Activated CD8-positive, alpha-beta memory T cell treated with anti-CD3 and anti-CD28 coated beads, Interleukin-2, amount 50 U/mL, for 48 hours (primary cell): ENCODE data around the gene MAS1.

Experiments used
- DNase-seq: peaks from one replicate; pipeline ENCODE4 v3.0.0-alpha.2; 2020

The MAS1 gene

DNA sequence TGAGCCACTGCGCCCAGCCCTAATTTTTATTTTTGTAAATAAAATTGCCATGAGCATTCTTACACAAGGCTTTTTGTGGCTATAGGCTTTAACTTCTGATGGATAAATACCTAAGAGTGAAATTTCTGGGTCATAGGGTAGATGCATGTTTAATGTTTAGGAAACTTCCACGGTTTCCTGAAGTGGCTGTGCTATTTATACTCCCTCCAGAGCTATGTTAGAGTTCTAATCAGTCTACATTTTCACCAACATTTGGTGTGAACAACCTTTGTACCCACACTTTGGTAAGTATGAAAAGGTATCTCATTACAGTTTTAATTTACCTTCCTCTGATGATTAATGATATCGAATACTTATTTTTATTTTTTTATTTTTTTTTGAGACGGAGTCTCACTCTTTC lies 6.1 kb upstream of the MAS1 start:
- no peak for DNase-seq

DNA sequence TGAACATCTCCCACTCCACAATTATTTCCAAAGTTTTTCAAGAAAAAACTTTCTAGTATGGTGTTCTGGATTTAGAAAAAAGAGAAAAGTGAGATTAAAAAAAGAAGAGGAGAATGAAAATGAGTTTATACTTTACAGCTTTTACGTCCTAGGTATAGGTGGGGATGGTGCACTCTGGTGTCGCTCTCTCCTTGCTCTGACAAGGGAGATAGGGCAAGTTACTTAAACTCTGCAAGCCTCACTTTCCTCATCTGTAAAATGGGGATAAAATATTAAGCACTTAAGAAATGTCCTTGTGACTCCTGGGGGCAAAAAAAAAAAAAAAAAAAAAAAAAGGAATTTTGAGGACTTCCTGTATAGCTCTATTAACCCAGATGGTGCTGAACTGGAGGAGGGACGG lies 4.5 kb upstream of the MAS1 start:
- no peak for DNase-seq

DNA sequence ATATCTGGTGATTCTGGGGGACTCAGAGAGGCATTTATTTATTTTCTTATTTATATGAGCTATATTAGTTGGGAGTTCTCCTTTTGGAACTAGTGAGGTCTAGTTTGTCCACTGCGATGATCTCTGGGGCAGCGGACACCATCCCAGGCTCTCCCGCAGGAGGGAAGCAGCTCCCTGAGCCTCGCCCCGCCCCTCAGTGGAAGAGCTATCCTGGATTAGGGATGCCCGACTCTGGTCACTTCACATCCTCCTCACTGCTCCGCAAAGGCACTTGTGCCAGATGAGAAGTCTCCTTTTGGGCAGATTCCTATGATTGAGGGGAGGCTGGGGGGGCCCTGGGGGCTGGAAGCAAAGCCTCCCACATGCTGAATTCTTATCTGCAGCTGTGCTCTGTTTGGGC lies 3.6 kb upstream of the MAS1 start:
- no peak for DNase-seq

GRCh38 chr6:159887761-159888160 lies 3.0 kb upstream of the MAS1 start:
- DNase-seq: no peak

DNA sequence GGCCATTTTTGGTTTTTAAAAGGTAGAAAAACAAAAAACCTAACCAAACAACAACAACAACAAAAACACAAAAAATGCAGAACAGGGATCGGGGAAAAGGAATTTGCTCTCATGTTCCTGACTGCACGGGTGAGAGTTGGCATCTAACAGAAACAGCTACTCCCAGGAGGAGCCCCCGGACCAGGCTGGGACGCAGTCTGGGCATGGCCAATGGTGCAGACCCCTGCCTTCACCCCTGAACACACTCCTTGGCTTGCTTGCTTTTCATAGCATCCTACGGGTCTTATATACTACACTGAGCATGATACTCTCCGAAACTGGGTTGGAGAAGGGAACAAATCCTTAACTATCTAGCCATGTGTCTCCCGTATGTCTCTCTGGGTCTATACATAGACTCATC lies 587 bp upstream of the MAS1 start:
- no peak for DNase-seq

GRCh38 chr6:159892053-159892452 lies 1.3 kb downstream of the MAS1 start:
- no peak for DNase-seq

- DNase-seq: no peak
Measured at GRCh38 chr6:159893064-159893463, 2.3 kb downstream of the MAS1 start.

- no peak for DNase-seq
Measured at GRCh38 chr6:159894991-159895390, 4.2 kb downstream of the MAS1 start.

DNA sequence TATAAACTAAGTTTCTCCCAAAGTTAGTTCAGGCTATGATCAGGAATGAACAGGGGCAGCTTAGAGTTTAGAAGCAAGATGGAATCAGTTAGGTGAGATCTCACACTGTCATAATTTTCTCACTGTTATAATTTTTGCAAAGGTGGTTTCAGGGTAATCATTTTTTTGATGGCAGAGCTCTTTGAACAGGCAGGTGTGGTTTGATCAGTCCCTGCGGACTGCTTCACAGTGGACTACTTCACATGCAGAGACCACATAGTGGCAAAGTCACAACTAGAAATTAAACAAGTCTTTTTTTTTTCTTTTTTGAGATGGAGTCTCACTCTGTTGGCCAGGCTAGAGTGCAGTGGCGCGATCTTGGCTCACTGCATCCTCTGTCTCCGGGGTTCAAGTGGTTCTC lies 6.8 kb downstream of the MAS1 start:
- no peak for DNase-seq

DNA sequence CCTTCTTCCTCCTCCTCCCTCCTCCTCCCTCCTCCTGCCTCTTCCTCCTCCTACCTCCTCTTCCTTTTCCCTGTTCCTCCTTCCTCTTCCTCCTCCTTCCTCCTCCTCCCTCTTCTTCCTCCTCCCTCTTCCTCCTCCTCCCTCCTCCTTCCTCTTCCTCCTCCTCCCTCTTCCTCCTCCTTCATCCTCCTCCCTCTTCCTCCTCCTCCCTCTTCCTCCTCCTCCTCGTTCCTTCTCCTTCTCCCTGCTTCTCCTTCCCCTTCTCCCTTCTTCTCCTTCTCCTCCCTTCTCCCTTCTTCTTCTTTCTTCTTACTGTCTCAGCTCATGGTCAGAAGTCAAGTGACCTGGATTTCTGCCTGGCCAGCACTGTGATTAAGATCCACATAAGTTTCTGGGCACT lies 7.7 kb downstream of the MAS1 start:
- no peak for DNase-seq

- no peak for DNase-seq
Measured at GRCh38 chr6:159899994-159900745, 9.4 kb downstream of the MAS1 start.

DNA sequence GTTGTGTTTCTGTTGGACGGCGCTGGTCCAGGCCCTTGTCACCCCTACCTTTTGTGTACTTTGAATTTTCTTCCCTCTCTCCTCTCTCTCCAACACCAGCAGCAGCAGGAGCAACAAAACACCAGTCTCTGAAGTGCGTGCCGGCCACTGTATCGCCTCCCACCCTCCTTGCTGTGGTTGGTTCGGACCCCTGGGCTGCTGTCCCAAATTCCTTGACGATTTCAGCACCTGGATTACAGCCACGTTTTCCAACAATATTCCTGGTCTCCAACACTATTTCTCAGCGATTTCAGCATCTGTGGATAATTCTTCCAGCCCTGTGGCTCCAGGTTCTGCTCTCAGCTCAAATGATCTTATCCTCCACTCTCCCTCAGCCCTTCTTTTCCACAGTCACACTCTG lies 11.8 kb downstream of the MAS1 start:
- DNase-seq: no peak

DNA sequence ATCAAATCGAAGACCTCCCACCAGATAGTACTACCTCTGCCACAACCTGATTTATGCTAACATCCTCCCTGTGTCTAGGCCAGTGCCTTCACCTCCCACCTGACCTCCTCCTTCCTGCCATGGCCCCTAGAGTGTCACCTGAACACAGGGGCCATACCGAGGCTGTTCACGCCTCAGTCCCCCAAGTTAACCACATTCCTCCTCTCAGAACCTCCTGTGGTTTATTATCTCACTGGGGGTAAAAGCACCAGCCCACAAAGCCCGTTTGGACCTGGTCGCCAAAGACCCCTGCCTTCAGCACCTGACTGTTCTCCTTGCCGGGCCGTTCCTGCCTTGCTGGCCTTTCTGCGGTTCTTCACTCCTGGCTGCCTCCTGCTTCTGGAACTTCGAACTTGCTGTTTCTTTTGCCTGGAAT lies 13.7 kb downstream of the MAS1 start:
- no peak for DNase-seq

DNA sequence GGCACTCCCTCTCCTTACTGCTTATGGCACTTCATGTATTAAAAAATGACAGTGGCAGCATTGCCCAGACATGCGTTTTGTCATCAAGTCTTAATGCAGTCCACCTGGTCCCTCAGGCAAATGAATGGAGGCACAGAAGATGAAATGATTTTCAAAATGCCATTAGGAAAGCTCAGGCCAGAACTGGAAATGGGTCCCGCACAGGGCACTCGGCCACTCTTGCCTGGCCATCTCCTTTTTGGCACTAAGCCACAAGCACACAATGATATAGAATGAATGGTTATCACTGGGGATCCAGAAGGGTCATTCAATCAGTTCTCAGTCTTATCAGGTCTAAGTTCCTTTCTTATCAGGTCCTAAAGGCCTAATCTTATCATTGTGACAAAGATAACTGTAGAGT lies 15.6 kb downstream of the MAS1 start:
- DNase-seq: no peak

GRCh38 chr6:159908535-159908934 lies 17.7 kb downstream of the MAS1 start:
- DNase-seq: no peak

GRCh38 chr6:159908979-159909378 lies 18.2 kb downstream of the MAS1 start:
- DNase-seq: no peak

- DNase-seq: peak; percentile 13
Measured at GRCh38 chr6:159910342-159910741, 19.6 kb downstream of the MAS1 start.

GRCh38 chr6:159913375-159913774 lies 22.6 kb downstream of the MAS1 start:
- DNase-seq: no peak

DNA sequence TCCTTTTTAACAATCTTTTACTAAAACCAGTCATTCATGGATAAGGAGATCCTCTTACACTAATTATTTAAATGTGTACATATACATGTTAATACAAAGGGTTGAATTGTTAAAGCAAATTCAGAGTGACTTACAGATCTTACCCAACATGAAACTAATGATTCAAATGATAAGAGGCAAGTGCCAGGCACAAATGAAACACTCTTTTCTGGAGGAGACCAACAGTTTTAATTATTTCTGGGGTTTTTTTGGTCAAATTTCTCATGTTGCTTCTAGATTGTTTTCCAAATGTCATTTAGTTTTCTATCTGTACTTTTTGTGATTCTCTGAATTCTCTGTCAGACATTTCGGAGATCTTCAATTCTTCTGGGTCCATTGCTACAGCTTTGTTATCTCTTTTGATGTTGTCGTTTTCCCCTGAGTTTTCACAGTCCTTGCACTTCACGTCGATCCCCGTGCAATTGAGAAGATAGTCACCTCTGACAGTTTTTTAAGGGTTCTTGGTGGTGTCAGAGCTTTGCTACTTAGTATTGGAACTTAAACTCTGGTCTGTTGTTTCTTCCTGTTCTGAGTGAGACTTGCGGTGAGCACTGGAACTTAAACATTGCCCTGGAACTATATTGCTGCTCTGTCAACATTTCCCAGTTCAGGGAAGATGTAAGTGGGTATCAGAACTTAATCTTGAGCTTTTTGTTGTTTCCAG lies 23.2 kb downstream of the MAS1 start:
- no peak for DNase-seq

GRCh38 chr6:159914565-159914923 lies 23.8 kb downstream of the MAS1 start:
- DNase-seq: peak; percentile 22

- peak; percentile 35 for DNase-seq
Measured at GRCh38 chr6:159915397-159915796, 24.6 kb downstream of the MAS1 start.

- peak; percentile 13 for DNase-seq
Measured at GRCh38 chr6:159916237-159916636, 25.4 kb downstream of the MAS1 start.

DNA sequence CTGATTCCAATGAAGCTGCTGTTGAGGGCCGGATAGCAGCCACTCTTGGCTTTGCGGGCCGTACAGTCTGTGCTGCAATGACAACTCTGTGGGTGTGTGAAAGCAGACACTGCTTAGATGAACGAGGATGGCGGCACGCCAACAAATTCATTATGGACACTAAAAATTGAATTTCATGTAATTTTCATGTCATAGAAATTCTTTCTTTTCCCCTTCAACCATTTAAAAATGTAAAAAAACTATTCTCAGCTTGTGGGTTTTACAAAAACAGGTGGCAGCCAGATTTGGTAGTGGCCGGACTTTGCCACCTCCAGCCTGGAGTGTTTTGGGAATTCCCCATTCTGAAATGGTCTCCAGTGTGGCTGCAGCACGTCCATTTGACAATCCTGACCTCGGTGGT lies 26.0 kb downstream of the MAS1 start:
- no peak for DNase-seq

DNA sequence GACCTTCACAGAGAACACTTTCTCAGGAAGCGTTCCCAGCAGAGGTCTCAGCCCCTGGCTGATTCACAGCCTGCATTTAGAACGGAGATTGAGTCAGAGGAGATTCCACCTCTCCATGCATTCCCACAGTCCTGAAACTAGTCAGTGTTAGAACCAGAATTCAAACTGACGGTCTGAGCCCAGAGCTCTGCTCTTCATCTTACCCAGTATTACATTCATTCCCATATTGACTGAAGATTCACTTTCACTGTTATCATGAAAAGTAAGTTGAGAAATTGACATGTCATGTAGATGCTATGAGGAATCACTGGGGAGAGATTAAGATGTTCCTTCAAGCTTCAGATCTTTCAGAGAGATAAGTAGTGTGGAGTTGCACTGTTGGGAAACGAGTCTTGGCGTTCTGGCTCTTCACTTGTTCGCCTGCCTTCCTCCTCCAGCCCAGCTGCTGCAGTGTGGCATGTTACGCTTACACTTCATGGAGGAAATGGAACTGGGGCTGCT lies 28.3 kb downstream of the MAS1 start:
- peak; percentile 13 for DNase-seq

- peak; percentile 2 for DNase-seq
Measured at GRCh38 chr6:159919800-159920199, 29.0 kb downstream of the MAS1 start.
